Stomach (tissue), 9 donors: ENCODE results near the gene PLCD1. TPM values are rescaled to one million over a fixed set of nuclear protein-coding genes. Genes with fewer than 3 reads are reported as not detected.

Source experiments
- DNase-seq, 2 donors: peaks; one replicate each; pipeline versions ENCODE4 v3.0.0 to v3.0.0-alpha.2; 2013 to 2019
- H3K27ac ChIP-seq, 5 donors: fragments of 200-600 bp in 4 of 5; sonication (generic) in 4 of 5; one replicate each; pipeline ENCODE4 v1.5.1; 2013 to 2019; ENCODE audit warnings: mild to moderate bottlenecking in 1 of 5, moderate library complexity in 1 of 5
- H3K27me3 ChIP-seq, 3 donors: fragments of 200-600 bp; sonication (generic); one replicate each; pipeline ENCODE4 v1.5.1; 2017 to 2019; ENCODE audit warnings: mixed run types in 1 of 3
- H3K36me3 ChIP-seq, 4 donors: fragments of 200-600 bp; sonication (generic); 1 replicate in 3 of 4; 2 replicates in 1 of 4; pipeline ENCODE4 v1.5.1; 2016 to 2019
- H3K4me1 ChIP-seq, 4 donors: fragments of 200-600 bp; sonication (generic); one replicate each; pipeline ENCODE4 v1.5.1; 2016 to 2019
- H3K4me3 ChIP-seq, 4 donors: fragments of 200-600 bp; sonication (generic) in 3 of 4; one replicate each; pipeline ENCODE4 v1.5.1; 2016 to 2019; ENCODE audit warnings: mild to moderate bottlenecking in 1 of 4
- H3K9me3 ChIP-seq, 4 donors: fragments of 200-600 bp; sonication (generic); one replicate each; pipeline ENCODE4 v1.5.1; 2016 to 2019
- CTCF ChIP-seq, 7 experiments: fragments of 450-650 bp in 4 of 7; fragments of 200-600 bp in 3 of 7; sonication (generic) in 3 of 7; IDR thresholded peaks; one replicate each; pipeline ENCODE4 v1.5.1; 2016 to 2019; ENCODE audit warnings: antibody characterized with exemption in 7 of 7, control low read depth in 2 of 7, mild to moderate bottlenecking in 1 of 7
- EP300 ChIP-seq: sonication (generic); formaldehyde crosslinking; IDR thresholded peaks from one replicate; pipeline ENCODE4 v1.6.1; 2017; ENCODE audit warnings: antibody characterized with exemption
- POLR2A ChIP-seq, 4 donors: fragments of 450-650 bp; IDR thresholded peaks; one replicate each; pipeline ENCODE4 v1.6.1; 2016; ENCODE audit warnings: antibody characterized with exemption in 4 of 4, control low read depth in 2 of 4, mild to moderate bottlenecking in 1 of 4, moderate library complexity in 1 of 4
- POLR2AphosphoS5 ChIP-seq, 3 donors: sonication (generic); formaldehyde crosslinking; IDR thresholded peaks; one replicate each; pipeline ENCODE4 v1.6.1; 2016; ENCODE audit warnings: antibody characterized with exemption in 3 of 3
- WGBS, 5 donors: extraction: QIAGEN DNeasy Blood & Tissue Kit in 3 of 5; methylation state at CpG; one replicate each; pipeline versions ENCODE4 v1.1.5 to v1.1.7; 2013 to 2018; 5-methylcytosine and 5-hydroxymethylcytosine counted together
- intact Hi-C: fragments of 100-400 bp; cut with DNase I; formaldehyde crosslinking; loops from one replicate; pipeline ENCODE4 v1.15.1; 2023; ENCODE audit warnings: low total_unique reads
- polyA plus RNA-seq, 3 donors: library from polyadenylated mRNA; stranded (reverse); fragments of 200-250 nt; gene quantifications; one replicate each; pipeline ENCODE4 v1.2.3, GENCODE V29; 2013
- total RNA-seq, 5 donors: library from RNA; depleted of rRNA; stranded (reverse); fragments of >200 nt; gene quantifications; one replicate each; pipeline versions ENCODE4 v1.1.0 to v1.2.3, GENCODE V29; 2014 to 2016
- donor health status: healthy with polysubstance abuse.
- donor health status: Bipolar disorder and iron deficiency.
- donor health status: healthy.

The PLCD1 gene
- total and polyA plus RNA-seq, 8 donors: 8.2 to 73.9 (median 13.7) TPM

DNA sequence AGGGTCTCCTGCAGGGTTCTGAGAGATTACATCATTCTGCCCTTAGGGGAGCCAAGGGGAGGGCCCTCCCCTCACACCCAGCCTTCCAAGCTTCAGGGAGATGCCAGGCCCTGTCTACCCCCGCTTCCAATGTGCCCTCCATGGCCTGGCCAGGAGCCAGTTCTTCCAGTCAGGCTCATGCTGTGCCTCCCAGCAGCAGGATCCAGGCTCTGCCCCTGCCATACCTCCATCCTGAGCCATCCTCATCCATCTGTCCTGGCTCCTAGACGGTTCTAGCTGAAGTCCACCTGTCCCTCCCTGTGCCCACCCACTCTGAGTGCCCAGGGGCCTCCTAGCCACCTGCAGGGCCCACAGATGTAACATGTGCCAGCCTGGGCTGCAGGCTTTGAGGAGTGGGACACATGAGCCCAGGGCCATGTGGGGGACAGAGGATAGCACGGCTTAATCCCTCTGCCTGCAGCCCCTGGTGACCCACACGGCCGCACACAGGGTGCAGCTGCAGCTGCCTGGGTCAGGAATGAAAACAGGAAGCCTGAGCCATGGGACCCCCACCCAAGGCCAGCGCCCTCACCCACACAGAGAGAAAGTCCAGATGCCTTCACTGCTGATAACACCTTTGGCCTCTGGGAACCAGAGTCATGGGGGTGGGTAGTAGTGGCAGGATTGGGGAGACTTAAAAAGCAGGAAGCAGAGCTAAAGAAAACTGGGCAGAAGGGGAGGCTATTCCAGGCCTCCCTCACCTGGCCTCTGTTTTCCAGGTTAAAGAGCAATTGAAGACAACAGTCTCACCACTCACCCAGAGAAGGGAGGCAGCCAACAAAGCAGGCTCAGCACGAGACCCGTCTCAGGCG is 11.8 kb downstream of the PLCD1 start:
- WGBS, 5 donors: 79 to 92% (median 83%) methylated on average over 8 to 9 of the region's 9 CpGs
- Histone ChIP-seq H3K36me3 (peaks cover 15 to 75% (median 64%) of the 10 kb centered on the region in 4 donors), H3K4me3 (no peak overlapping the region), H3K9me3 (peaks cover 0 to 9% (median 3%) of the 10 kb centered on the region in 4 donors), H3K27me3 (no peaks in the 10 kb centered on the region), H3K4me1 (peaks cover 0 to 13% (median 7%) of the 10 kb centered on the region in 4 donors), H3K27ac (no peak overlapping the region)
- intact Hi-C loops: no loop called here
- TF ChIP-seq CTCF (IDR thresholded peaks at IDR 0.05) (no peak), POLR2A (IDR thresholded peaks at IDR 0.05) (no peak), EP300 (no peak), POLR2AphosphoS5 (IDR thresholded peaks at IDR 0.05) (no peak)
- no peak for DNase-seq

GRCh38 chr3:38016847-38017444 is 12.5 kb downstream of the PLCD1 start:
- Histone ChIP-seq H3K27me3 (no peaks in the 10 kb centered on the region), H3K4me3 (no peak overlapping the region), H3K4me1 (peaks cover 0 to 8% (median 4%) of the 10 kb centered on the region in 4 donors), H3K27ac (no peak overlapping the region), H3K36me3 (peaks cover 15 to 82% (median 66%) of the 10 kb centered on the region in 4 donors), H3K9me3 (peaks cover 0 to 9% (median 3%) of the 10 kb centered on the region in 4 donors)
- DNase-seq: no peak
- 77 to 100% (median 78%) methylated on average over 6 of the region's 6 CpGs for WGBS, 5 donors
- TF ChIP-seq POLR2AphosphoS5 (IDR thresholded peaks at IDR 0.05) (no peak), POLR2A (IDR thresholded peaks at IDR 0.05) (no peak), CTCF (IDR thresholded peaks at IDR 0.05) (no peak), EP300 (no peak)
- intact Hi-C loops: no loop called here

GRCh38 chr3:38016410-38016809 is 13.0 kb downstream of the PLCD1 start:
- TF ChIP-seq POLR2AphosphoS5 (IDR thresholded peaks at IDR 0.05): no peak
- Histone ChIP-seq H3K9me3 (peaks cover 0 to 9% (median 3%) of the 10 kb centered on the region in 4 donors), H3K4me1 (peaks cover 0 to 8% (median 4%) of the 10 kb centered on the region in 4 donors), H3K27ac (no peak overlapping the region), H3K4me3 (no peak overlapping the region), H3K36me3 (peaks cover 15 to 85% (median 68%) of the 10 kb centered on the region in 4 donors), H3K27me3 (no peaks in the 10 kb centered on the region)
- no peak for DNase-seq
- intact Hi-C loops: no loop called here
- 97 to 99% (median 98%) methylated on average over 13 of the region's 13 CpGs for WGBS, 5 donors

GRCh38 chr3:38015984-38016383 is 13.5 kb downstream of the PLCD1 start:
- Histone ChIP-seq H3K27me3 (no peaks in the 10 kb centered on the region), H3K4me1 (peaks cover 0 to 8% (median 4%) of the 10 kb centered on the region in 4 donors), H3K36me3 (peaks cover 19 to 89% (median 72%) of the 10 kb centered on the region in 4 donors), H3K4me3 (no peak overlapping the region), H3K27ac (no peak overlapping the region), H3K9me3 (peaks cover 0 to 9% (median 3%) of the 10 kb centered on the region in 4 donors)
- TF ChIP-seq POLR2AphosphoS5 (IDR thresholded peaks at IDR 0.05) (no peak), EP300 (no peak), POLR2A (IDR thresholded peaks at IDR 0.05) (no peak), CTCF (IDR thresholded peaks at IDR 0.05) (no peak)
- WGBS, 5 donors: 80 to 89% (median 88%) methylated on average over 3 of the region's 3 CpGs
- DNase-seq: no peak
- intact Hi-C loops: no loop called here
